HG02852 (cell line): ENCODE results near the gene CLMN.

ENCODE experiments used
- ATAC-seq: cut with Tn5 transposase; IDR thresholded peaks from one replicate; pipeline ENCODE4 v1.9.1; 2021; ENCODE audit warnings: mild to moderate bottlenecking, moderate library complexity; ENCODE audit not compliant: unreplicated experiment

CLMN gene

GRCh38 chr14:95246870-95247269 lies 72.8 kb downstream of the CLMN start:
- ATAC-seq = no peak

GRCh38 chr14:95245334-95245733 lies 74.4 kb downstream of the CLMN start:
- ATAC-seq = no peak

- ATAC-seq = no peak
Observed at GRCh38 chr14:95244587-95244986, 75.1 kb downstream of the CLMN start.

- no peak for ATAC-seq
Observed at GRCh38 chr14:95242870-95243269, 76.8 kb downstream of the CLMN start.

- ATAC-seq = no peak
Observed at GRCh38 chr14:95240859-95241813, 78.6 kb downstream of the CLMN start.

GRCh38 chr14:95238487-95239298 lies 81.0 kb downstream of the CLMN start:
- ATAC-seq = no peak

- no peak for ATAC-seq
Observed at GRCh38 chr14:95237958-95238340, 81.8 kb downstream of the CLMN start.

- ATAC-seq = no peak
Observed at GRCh38 chr14:95237121-95237957, 82.4 kb downstream of the CLMN start.

- ATAC-seq = no peak
Observed at GRCh38 chr14:95236221-95236620, 83.5 kb downstream of the CLMN start.

- no peak for ATAC-seq
Observed at GRCh38 chr14:95235767-95236166, 83.9 kb downstream of the CLMN start.

GRCh38 chr14:95235351-95235750 lies 84.4 kb downstream of the CLMN start:
- ATAC-seq = no peak

GRCh38 chr14:95234426-95234825 lies 85.3 kb downstream of the CLMN start:
- ATAC-seq = no peak

GRCh38 chr14:95233702-95234241 lies 85.9 kb downstream of the CLMN start:
- ATAC-seq = peak; percentile 97

- ATAC-seq = no peak
Observed at GRCh38 chr14:95232894-95233584, 86.7 kb downstream of the CLMN start.

- ATAC-seq = no peak
Observed at GRCh38 chr14:95231966-95232633, 87.6 kb downstream of the CLMN start.

- ATAC-seq = no peak
Observed at GRCh38 chr14:95229749-95230148, 90.0 kb downstream of the CLMN start.

GRCh38 chr14:95228240-95228639 lies 91.5 kb downstream of the CLMN start:
- no peak for ATAC-seq

- ATAC-seq = no peak
Observed at GRCh38 chr14:95227279-95227860, 92.3 kb downstream of the CLMN start.

- ATAC-seq = no peak
Observed at GRCh38 chr14:95226801-95227200, 92.9 kb downstream of the CLMN start.
